Upper lobe of left lung (tissue), 6 donors: ENCODE results near the gene KDM8. TPM values are rescaled to one million over a fixed set of nuclear protein-coding genes. Genes with fewer than 3 reads are reported as not detected.
"Not testable (repeated sequence)": the region's sequence is repeated elsewhere in the genome, so short reads cannot be mapped to it uniquely, and the experiment has no call there.

ENCODE experiments used
- ATAC-seq, 2 donors: fragments of 200-7000 bp; cut with Tn5 transposase; one replicate each; pipeline ENCODE4 v1.9.1; 2022; ENCODE audit warnings: mild to moderate bottlenecking in 2 of 2, moderate library complexity in 2 of 2; ENCODE audit not compliant: low FRiP score in 2 of 2
- DNase-seq, 2 donors: peaks; one replicate each; pipeline ENCODE4 v3.0.0-alpha.2; 2019 to 2020
- H3K27ac ChIP-seq, 4 donors: fragments of 200-600 bp; sonication (generic); one replicate each; pipeline ENCODE4 v1.5.1; 2016 to 2019
- H3K27me3 ChIP-seq, 4 donors: fragments of 200-600 bp; sonication (generic); one replicate each; pipeline ENCODE4 v1.5.1; 2017 to 2019
- H3K36me3 ChIP-seq, 4 donors: fragments of 200-600 bp; sonication (generic); one replicate each; pipeline ENCODE4 v1.5.1; 2016 to 2019
- H3K4me1 ChIP-seq, 4 donors: fragments of 200-600 bp; sonication (generic); one replicate each; pipeline ENCODE4 v1.5.1; 2018 to 2019
- H3K4me3 ChIP-seq, 4 donors: fragments of 200-600 bp; sonication (generic); one replicate each; pipeline ENCODE4 v1.5.1; 2017 to 2019; ENCODE audit warnings: mild to moderate bottlenecking in 2 of 4, moderate library complexity in 1 of 4
- H3K9me3 ChIP-seq, 4 donors: fragments of 200-600 bp; sonication (generic); one replicate each; pipeline ENCODE4 v1.5.1; 2018 to 2019
- EP300 ChIP-seq, 4 donors: sonication (generic); formaldehyde crosslinking; IDR thresholded peaks; one replicate each; pipeline ENCODE4 v1.5.1; 2017; ENCODE audit warnings: antibody characterized with exemption in 4 of 4, control low read depth in 2 of 4
- POLR2A ChIP-seq, 4 donors: fragments of 450-650 bp; IDR thresholded peaks; one replicate each; pipeline ENCODE4 v1.5.1; 2016 to 2017; ENCODE audit warnings: antibody characterized with exemption in 4 of 4, mild to moderate bottlenecking in 2 of 4
- POLR2AphosphoS5 ChIP-seq, 2 donors: sonication (generic); formaldehyde crosslinking; IDR thresholded peaks; one replicate each; pipeline ENCODE4 v1.5.1; 2017; ENCODE audit warnings: antibody characterized with exemption in 2 of 2
- WGBS, 2 donors: methylation state at CpG; one replicate each; pipeline ENCODE4 v1.1.5; 2017 to 2018; 5-methylcytosine and 5-hydroxymethylcytosine counted together
- total RNA-seq, 6 donors: library from RNA; depleted of rRNA in 4 of 6; stranded (reverse); fragments of >200 nt in 4 of 6; gene quantifications; one replicate each; pipeline versions ENCODE4 v1.1.0 to v1.2.1, GENCODE V29; 2016 to 2021
- TF ChIP-seq, protein P1 (sequence below), 6 experiments: fragments of 450-650 bp in 4 of 6; fragments of 200-600 bp in 2 of 6; sonication (generic) in 2 of 6; IDR thresholded peaks; one replicate each; pipeline ENCODE4 v1.5.1; 2016 to 2019; ENCODE audit warnings: antibody characterized with exemption in 6 of 6
- donor health status: DM: no; HTN: no; CAD: no; lungs with moderate emphysema.
- donor health status: DM: no; HTN: yes; CAD: no; lungs with severe emphysema.

The KDM8 gene
- total RNA-seq, 6 donors from 2014 or later = 5.1 to 50.3 (median 6.2) TPM

DNA sequence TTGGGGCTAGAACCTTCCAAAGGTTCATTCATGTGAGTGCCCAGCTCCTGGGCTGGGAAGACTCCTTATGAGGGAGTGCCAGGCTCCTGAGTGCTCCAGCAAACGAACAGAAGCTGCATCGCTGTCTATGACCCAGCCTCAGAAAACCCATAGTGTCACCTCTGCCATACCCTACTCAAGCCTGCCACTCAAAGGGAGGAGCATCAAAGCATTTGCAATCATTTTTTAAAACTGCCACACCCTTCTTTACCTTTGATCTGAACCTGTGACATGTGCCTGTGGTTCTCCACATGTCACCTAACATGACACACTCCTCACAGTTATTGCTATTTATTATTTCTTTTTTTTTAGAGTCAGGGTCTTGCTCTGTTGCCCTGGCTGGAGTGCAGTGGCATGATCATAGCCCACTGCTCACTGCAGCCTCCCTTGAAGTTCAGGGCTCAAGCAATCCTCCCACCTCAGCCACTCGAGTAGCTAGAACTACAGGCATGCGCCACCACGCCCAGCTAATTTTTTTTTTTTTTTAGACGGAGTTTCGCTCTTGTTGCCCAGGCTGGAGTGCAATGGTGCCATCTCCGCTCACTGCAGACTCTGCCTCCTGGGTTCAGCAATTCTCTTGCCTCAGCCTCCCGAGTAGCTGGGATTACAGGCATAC, 7.3 kb upstream of the KDM8 start:
- Histone ChIP-seq H3K4me1 (peaks cover 0 to 5% (median 1%) of the 10 kb centered on the region in 4 donors), H3K9me3 (no peaks in the 10 kb centered on the region), H3K27ac (no peak overlapping the region), H3K36me3 (no peaks in the 10 kb centered on the region), H3K4me3 (no peak overlapping the region), H3K27me3 (no peaks in the 10 kb centered on the region)
- DNase-seq (no peak), ATAC-seq (no peak)
- WGBS, 2 donors = 77 to 82% methylated on average over 9 of the region's 9 CpGs
- TF ChIP-seq EP300 (IDR thresholded peaks at IDR 0.05) (no peak), POLR2A (IDR thresholded peaks at IDR 0.05) (no peak), POLR2AphosphoS5 (IDR thresholded peaks at IDR 0.05) (no peak)
- TF ChIP-seq, protein P1, sequence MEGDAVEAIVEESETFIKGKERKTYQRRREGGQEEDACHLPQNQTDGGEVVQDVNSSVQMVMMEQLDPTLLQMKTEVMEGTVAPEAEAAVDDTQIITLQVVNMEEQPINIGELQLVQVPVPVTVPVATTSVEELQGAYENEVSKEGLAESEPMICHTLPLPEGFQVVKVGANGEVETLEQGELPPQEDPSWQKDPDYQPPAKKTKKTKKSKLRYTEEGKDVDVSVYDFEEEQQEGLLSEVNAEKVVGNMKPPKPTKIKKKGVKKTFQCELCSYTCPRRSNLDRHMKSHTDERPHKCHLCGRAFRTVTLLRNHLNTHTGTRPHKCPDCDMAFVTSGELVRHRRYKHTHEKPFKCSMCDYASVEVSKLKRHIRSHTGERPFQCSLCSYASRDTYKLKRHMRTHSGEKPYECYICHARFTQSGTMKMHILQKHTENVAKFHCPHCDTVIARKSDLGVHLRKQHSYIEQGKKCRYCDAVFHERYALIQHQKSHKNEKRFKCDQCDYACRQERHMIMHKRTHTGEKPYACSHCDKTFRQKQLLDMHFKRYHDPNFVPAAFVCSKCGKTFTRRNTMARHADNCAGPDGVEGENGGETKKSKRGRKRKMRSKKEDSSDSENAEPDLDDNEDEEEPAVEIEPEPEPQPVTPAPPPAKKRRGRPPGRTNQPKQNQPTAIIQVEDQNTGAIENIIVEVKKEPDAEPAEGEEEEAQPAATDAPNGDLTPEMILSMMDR (IDR thresholded peaks at IDR 0.05) = no peak

DNA sequence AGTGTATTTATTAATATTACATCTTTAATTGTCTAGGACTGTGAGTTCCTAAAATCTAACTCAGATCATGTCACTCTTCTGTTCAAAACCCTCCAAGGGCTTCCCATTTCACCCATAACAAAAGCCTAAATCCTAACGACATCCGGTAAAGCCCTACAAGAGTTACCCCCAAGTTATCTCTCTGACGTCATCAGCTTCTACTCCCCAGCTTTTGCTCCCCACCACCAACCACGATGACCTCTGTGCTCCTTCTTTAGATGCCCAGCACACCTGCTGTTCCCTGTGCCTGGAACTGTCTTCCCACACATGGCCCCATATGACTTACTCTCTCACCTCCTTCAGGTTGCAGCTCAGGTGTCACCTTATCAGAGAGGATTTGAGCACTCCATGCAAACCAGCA, 6.3 kb upstream of the KDM8 start:
- 77 to 79% methylated on average over 4 of the region's 4 CpGs for WGBS, 2 donors
- ATAC-seq (no peak), DNase-seq (no peak)
- no peak overlapping the region for H3K27ac ChIP-seq
- H3K9me3 ChIP-seq = no peaks in the 10 kb centered on the region
- H3K27me3 ChIP-seq = no peaks in the 10 kb centered on the region
- no peaks in the 10 kb centered on the region for H3K36me3 ChIP-seq
- peaks cover 0 to 5% (median 1%) of the 10 kb centered on the region in 4 donors for H3K4me1 ChIP-seq
- TF ChIP-seq EP300 (IDR thresholded peaks at IDR 0.05) = no peak
- TF ChIP-seq, protein P1 (IDR thresholded peaks at IDR 0.05) = no peak
- TF ChIP-seq POLR2A (IDR thresholded peaks at IDR 0.05) = no peak
- TF ChIP-seq POLR2AphosphoS5 (IDR thresholded peaks at IDR 0.05) = no peak
- H3K4me3 ChIP-seq = no peak overlapping the region

DNA sequence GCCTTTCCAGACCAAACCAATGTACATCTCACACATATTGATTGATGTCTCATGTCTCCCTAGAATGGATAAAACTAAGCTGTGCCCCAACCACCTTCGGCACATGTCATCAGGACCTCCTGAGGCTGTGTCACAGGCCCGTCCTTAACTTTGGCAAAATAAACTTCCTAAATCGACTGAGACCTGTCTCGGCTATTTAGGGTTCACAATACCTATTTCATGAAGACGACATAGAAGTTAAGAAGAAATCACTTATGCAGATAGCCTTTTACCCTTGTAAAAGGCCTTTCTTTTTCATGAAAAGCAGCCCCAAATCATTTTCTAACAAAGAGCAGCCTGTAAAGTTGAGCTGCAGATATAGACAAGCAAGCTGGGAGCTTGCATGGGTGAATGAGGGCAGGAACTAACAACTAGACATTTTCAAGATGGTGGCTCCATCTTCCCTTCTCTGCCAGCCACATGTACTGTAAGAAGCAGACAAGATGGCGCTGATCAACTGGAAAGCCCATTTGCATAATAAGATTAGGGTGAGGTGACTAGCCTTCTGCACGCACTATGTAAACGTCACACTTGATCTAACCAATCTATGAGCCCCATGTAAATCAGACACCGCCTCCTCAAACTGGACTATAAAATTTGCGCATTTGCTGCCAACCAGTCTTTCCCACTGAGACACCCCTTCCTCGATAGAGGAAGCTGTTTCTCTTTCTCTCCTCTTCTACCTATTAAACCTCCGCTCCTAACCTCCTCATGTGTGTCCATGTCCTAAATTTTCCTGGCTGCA, 4.7 kb upstream of the KDM8 start:
- ATAC-seq (no peak), DNase-seq (no peak)
- WGBS, 2 donors = 87 to 88% methylated on average over 12 of the region's 12 CpGs
- H3K9me3 ChIP-seq = no peaks in the 10 kb centered on the region
- no peaks in the 10 kb centered on the region for H3K36me3 ChIP-seq
- H3K27me3 ChIP-seq = no peaks in the 10 kb centered on the region
- TF ChIP-seq POLR2AphosphoS5 (IDR thresholded peaks at IDR 0.05) = no peak
- H3K4me3 ChIP-seq = no peak overlapping the region
- peaks cover 4 to 9% (median 5%) of the 10 kb centered on the region in 4 donors for H3K4me1 ChIP-seq
- no peak overlapping the region for H3K27ac ChIP-seq

DNA sequence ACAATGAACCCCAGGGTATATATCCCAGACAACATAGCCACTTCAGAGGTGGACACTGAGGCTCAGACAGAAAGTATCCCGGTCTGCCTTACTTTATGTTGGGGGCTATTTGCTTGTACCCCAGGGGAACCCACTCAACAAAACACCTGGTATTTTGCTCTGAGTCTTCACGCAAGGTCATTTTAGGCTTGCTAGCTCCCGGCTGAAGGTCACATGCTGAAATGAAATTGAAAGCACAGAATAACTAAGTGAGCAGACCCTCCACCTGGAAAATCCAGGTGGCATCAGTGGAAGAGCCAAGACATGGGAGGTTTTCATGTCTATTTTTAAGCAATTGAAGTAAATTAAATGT, 4.1 kb upstream of the KDM8 start:
- ATAC-seq (no peak), DNase-seq (no peak)
- Histone ChIP-seq H3K27me3 (no peaks in the 10 kb centered on the region), H3K27ac (no peak overlapping the region), H3K4me1 (peaks cover 5 to 11% (median 7%) of the 10 kb centered on the region in 4 donors), H3K4me3 (no peak overlapping the region), H3K9me3 (no peaks in the 10 kb centered on the region), H3K36me3 (no peaks in the 10 kb centered on the region)
- TF ChIP-seq, protein P1 (IDR thresholded peaks at IDR 0.05) = no peak
- TF ChIP-seq EP300 (IDR thresholded peaks at IDR 0.05) = no peak
- TF ChIP-seq POLR2A (IDR thresholded peaks at IDR 0.05) = no peak
- no peak for TF ChIP-seq POLR2AphosphoS5 (IDR thresholded peaks at IDR 0.05)
- WGBS, 2 donors = 79 to 85% methylated on average over 3 of the region's 3 CpGs

DNA sequence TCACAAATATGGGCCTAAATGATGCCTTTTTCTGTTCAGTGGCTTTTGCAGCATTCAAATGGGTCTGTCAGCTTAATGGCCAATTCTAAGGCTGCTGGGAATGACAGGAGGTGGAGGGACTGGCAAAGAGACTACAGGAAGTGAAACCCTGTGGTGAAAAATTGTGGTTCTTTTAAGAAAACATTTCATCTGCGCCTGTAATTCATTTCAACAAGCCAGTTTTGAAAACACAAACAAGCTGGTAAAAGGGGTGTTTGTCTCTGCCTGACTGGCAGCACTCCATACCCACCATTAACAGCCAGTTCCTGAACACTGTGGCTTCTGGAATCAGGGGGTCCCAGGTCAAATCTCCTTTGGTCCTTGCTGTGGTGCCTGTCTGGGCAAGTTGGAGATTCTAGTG, 3.6 kb upstream of the KDM8 start:
- WGBS, 2 donors = 6 to 32% methylated on average over 1 of the region's 1 CpG
- H3K36me3 ChIP-seq = no peaks in the 10 kb centered on the region
- H3K9me3 ChIP-seq = no peaks in the 10 kb centered on the region
- peak overlapping the region in 3 of 4 donors; percentile 21 to 54 (median 38) for H3K27ac ChIP-seq
- no peak for ATAC-seq
- TF ChIP-seq, protein P1 (IDR thresholded peaks at IDR 0.05) = no peak
- TF ChIP-seq POLR2A (IDR thresholded peaks at IDR 0.05) (no peak), EP300 (IDR thresholded peaks at IDR 0.05) (no peak), POLR2AphosphoS5 (IDR thresholded peaks at IDR 0.05) (no peak)
- no peaks in the 10 kb centered on the region for H3K27me3 ChIP-seq
- no peak for DNase-seq
- H3K4me1 ChIP-seq = peaks cover 9 to 16% (median 12%) of the 10 kb centered on the region in 4 donors
- no peak overlapping the region for H3K4me3 ChIP-seq

DNA sequence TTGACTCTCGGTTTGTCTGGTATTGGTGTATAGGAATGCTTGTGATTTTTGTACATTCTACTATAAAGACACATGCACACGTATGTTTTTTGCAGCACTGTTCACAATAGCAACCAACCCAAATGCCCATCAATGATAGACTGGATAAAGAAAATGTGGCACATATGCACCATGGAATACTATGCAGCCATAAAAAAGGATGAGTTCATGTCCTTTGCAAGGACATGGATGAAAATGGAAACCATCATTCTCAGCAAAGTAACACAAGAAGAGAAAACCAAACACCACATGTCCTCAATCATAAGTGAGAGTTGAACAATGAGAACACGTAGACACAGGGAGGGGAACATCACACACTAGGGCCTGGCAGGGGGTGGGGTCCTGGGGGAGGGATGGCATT, 2.4 kb upstream of the KDM8 start:
- DNase-seq = not testable (repeated sequence)

More for the DNA sequence above, 2.4 kb upstream of the KDM8 start:
- not testable (repeated sequence) for H3K36me3 ChIP-seq, ATAC-seq, H3K4me3 ChIP-seq, H3K27me3 ChIP-seq, H3K9me3 ChIP-seq, H3K27ac ChIP-seq
- WGBS, 2 donors = 89 to 91% methylated on average over 3 of the region's 3 CpGs
- peaks cover 11 to 22% (median 15%) of the 10 kb centered on the region in 4 donors for H3K4me1 ChIP-seq
